Neuronal stem cell (in vitro differentiated cells): ENCODE measurements around the gene SLC7A11.

ENCODE experiments used
- DNase-seq: peaks from one replicate; pipeline ENCODE4 v3.0.0-alpha.2; 2013; ENCODE audit warnings: low spot score
- H2AFZ ChIP-seq: one replicate; pipeline ENCODE4 v1.6.1; 2013; ENCODE audit warnings: mild to moderate bottlenecking, low read length, inconsistent platforms
- H2AK5ac ChIP-seq: 2 replicates; pipeline ENCODE4 v1.6.1; 2013; ENCODE audit warnings: low read depth, mild to moderate bottlenecking, inconsistent platforms, low read length, moderate library complexity, mixed read lengths
- H2BK120ac ChIP-seq: 2 replicates; pipeline ENCODE4 v1.6.1; 2013; ENCODE audit warnings: low read depth, mild to moderate bottlenecking, inconsistent platforms, low read length, moderate library complexity, mixed read lengths
- H2BK12ac ChIP-seq: one replicate; pipeline ENCODE4 v1.6.1; 2013; ENCODE audit warnings: low read length, inconsistent platforms
- H2BK15ac ChIP-seq: 2 replicates; pipeline ENCODE4 v1.6.1; 2013; ENCODE audit warnings: mild to moderate bottlenecking, low read length, inconsistent platforms, mixed read lengths
- H2BK5ac ChIP-seq: one replicate; pipeline ENCODE4 v1.6.1; 2013; ENCODE audit warnings: inconsistent platforms, mild to moderate bottlenecking, low read length, moderate library complexity
- H3K14ac ChIP-seq: one replicate; pipeline ENCODE4 v1.6.1; 2013; ENCODE audit warnings: low read length, inconsistent platforms
- H3K18ac ChIP-seq: 2 replicates; pipeline ENCODE4 v1.6.1; 2013; ENCODE audit warnings: low read length, inconsistent platforms
- H3K23ac ChIP-seq: 2 replicates; pipeline ENCODE4 v1.6.1; 2013; ENCODE audit warnings: low read depth, mild to moderate bottlenecking, mixed read lengths, low read length, inconsistent platforms; ENCODE audit not compliant: poor library complexity
- H3K27ac ChIP-seq: replicated peaks from 3 replicates; pipeline ENCODE4 v1.5.1; 2013; ENCODE audit warnings: low read length, inconsistent platforms
- H3K27me3 ChIP-seq, 3 experiments: 2 replicates each; pipeline ENCODE4 v1.6.1; 2013; ENCODE audit warnings: low read length in 3 of 3, mild to moderate bottlenecking in 2 of 3, inconsistent platforms in 1 of 3, low read depth in 1 of 3, mixed read lengths in 1 of 3, moderate library complexity in 1 of 3; ENCODE audit not compliant: control insufficient read depth in 3 of 3, insufficient read depth in 3 of 3
- H3K36me3 ChIP-seq, 2 donors: replicated peaks in 1 of 2; 2 replicates each; pipeline ENCODE4 v1.6.1; 2013; ENCODE audit warnings: low read length in 2 of 2; ENCODE audit not compliant: control insufficient read depth in 2 of 2, insufficient read depth in 2 of 2
- H3K4ac ChIP-seq: 2 replicates; pipeline ENCODE4 v1.6.1; 2013; ENCODE audit warnings: inconsistent platforms, mild to moderate bottlenecking, low read length, moderate library complexity
- H3K4me1 ChIP-seq, 2 donors: 1 replicate in 1 of 2; 2 replicates in 1 of 2; pipeline ENCODE4 v1.6.1; 2013; ENCODE audit warnings: low read length in 2 of 2, low read depth in 1 of 2; ENCODE audit not compliant: control insufficient read depth in 2 of 2, insufficient read depth in 1 of 2
- H3K4me2 ChIP-seq: one replicate; pipeline ENCODE4 v1.6.1; 2013; ENCODE audit warnings: mild to moderate bottlenecking, low read length, inconsistent platforms; ENCODE audit not compliant: insufficient read depth, poor library complexity, severe bottlenecking
- H3K4me3 ChIP-seq, 2 donors: 2 replicates each; pipeline ENCODE4 v1.5.1; 2013; ENCODE audit warnings: low read length in 2 of 2, mild to moderate bottlenecking in 2 of 2, inconsistent platforms in 1 of 2, moderate library complexity in 1 of 2
- H3K79me1 ChIP-seq: one replicate; pipeline ENCODE4 v1.6.1; 2013; ENCODE audit warnings: low read depth, mild to moderate bottlenecking, inconsistent platforms, low read length, moderate library complexity
- H3K9ac ChIP-seq: one replicate; pipeline ENCODE4 v1.6.1; 2013; ENCODE audit warnings: mild to moderate bottlenecking, low read depth, low read length, inconsistent platforms; ENCODE audit not compliant: poor library complexity
- H3K9me3 ChIP-seq, 2 donors: replicated peaks in 1 of 2; 2 replicates each; pipeline versions ENCODE3 to v1.6.1; 2013; ENCODE audit warnings: low read length in 2 of 2, mild to moderate bottlenecking in 2 of 2, inconsistent platforms in 1 of 2, low read depth in 1 of 2, mixed read lengths in 1 of 2, moderate library complexity in 1 of 2; ENCODE audit not compliant: control insufficient read depth in 2 of 2, insufficient read depth in 1 of 2
- H4K8ac ChIP-seq: one replicate; pipeline ENCODE4 v1.6.1; 2013; ENCODE audit warnings: low read depth, mild to moderate bottlenecking, inconsistent platforms, low read length, moderate library complexity
- H4K91ac ChIP-seq: one replicate; pipeline ENCODE4 v1.6.1; 2013; ENCODE audit warnings: low read length, low read depth, mild to moderate bottlenecking, inconsistent platforms; ENCODE audit not compliant: poor library complexity
- WGBS, 2 donors: extraction: QIAGEN DNeasy Blood & Tissue Kit; methylation state at CpG; one replicate each; pipeline ENCODE4 v1.1.7; 2013; ENCODE audit warnings: missing lambda C conversion rate in 2 of 2, mixed read lengths in 1 of 2; ENCODE audit not compliant: insufficient read length in 2 of 2, insufficient replicate concordance in 1 of 2; ENCODE audit errors: extremely low coverage in 2 of 2; 5-methylcytosine and 5-hydroxymethylcytosine counted together

The SLC7A11 gene

DNA sequence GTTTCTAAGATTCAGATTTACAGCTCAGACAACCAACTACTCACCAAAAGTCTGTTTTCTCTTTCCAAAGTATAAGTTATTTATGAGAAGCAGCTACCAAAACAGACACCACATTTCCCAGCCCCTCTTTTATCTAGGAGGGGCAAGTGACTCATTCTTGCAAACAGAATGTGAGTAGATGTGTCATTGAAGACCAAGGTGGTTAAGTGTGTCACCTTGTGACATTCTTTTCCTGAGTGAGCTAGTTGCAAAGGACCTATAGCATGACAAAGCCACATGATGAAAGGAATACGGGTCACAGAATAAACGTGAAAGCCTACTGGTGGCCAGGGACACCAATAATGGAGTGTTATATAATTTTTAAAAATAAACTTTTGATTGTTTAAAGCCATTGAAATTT lies 50.0 kb downstream of the SLC7A11 start:
- Histone ChIP-seq H3K4me2 (no peak overlapping the region), H3K4me3 (no peak overlapping the region), H2AFZ (no peak overlapping the region), H3K4ac (no peak overlapping the region), H3K9me3 (no peaks in the 10 kb centered on the region), H3K23ac (no peak overlapping the region), H2BK12ac (no peak overlapping the region), H3K36me3 (no peaks in the 10 kb centered on the region), H2BK120ac (no peak overlapping the region), H3K27me3 (no peaks in the 10 kb centered on the region), H3K18ac (no peak overlapping the region), H2BK5ac (no peak overlapping the region), H3K14ac (no peak overlapping the region), H4K91ac (no peak overlapping the region), H4K8ac (no peak overlapping the region), H3K79me1 (no peaks in the 10 kb centered on the region), H2AK5ac (no peak overlapping the region), H3K27ac (no peak overlapping the region), H3K4me1 (peaks cover 0 to 6% of the 10 kb centered on the region in 2 donors), H3K9ac (no peak overlapping the region), H2BK15ac (no peak overlapping the region)
- no CpG with 5 or more reads among the region's 2 CpGs for WGBS, 2 donors
- no peak for DNase-seq

DNA sequence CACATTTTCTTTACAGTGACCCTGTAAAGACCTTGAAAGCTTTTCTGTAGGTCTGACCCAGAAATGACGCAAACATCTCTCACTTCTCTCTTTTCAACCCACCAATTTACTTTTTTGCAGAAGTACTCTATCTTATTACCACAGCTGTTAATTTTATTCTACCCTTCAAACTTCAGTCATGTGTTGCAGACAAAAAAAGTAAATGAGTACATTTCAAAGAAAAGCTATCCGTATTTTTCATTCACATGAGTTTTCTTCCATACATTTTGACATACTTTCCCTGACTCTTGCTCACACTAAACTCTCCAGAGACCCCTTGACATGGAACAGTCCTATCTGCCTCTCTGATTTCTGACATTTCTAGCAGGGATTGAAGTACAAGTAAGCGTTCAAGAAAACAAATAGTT lies 51.7 kb downstream of the SLC7A11 start:
- Histone ChIP-seq H3K4me1 (peaks cover 7 to 10% of the 10 kb centered on the region in 2 donors), H2BK120ac (no peak overlapping the region), H3K27ac (no peak overlapping the region), H3K79me1 (no peaks in the 10 kb centered on the region), H2BK12ac (no peak overlapping the region), H3K23ac (no peak overlapping the region), H3K9me3 (no peaks in the 10 kb centered on the region), H2AFZ (no peak overlapping the region), H3K27me3 (no peaks in the 10 kb centered on the region), H3K9ac (no peak overlapping the region), H3K4me3 (no peak overlapping the region), H2BK5ac (no peak overlapping the region), H3K18ac (no peak overlapping the region), H2BK15ac (no peak overlapping the region), H3K4me2 (no peak overlapping the region), H3K36me3 (no peaks in the 10 kb centered on the region), H4K8ac (no peak overlapping the region), H4K91ac (no peak overlapping the region), H3K14ac (no peak overlapping the region), H3K4ac (no peak overlapping the region), H2AK5ac (no peak overlapping the region)
- DNase-seq: no peak
- no CpG with 5 or more reads among the region's 3 CpGs for WGBS, 2 donors

DNA sequence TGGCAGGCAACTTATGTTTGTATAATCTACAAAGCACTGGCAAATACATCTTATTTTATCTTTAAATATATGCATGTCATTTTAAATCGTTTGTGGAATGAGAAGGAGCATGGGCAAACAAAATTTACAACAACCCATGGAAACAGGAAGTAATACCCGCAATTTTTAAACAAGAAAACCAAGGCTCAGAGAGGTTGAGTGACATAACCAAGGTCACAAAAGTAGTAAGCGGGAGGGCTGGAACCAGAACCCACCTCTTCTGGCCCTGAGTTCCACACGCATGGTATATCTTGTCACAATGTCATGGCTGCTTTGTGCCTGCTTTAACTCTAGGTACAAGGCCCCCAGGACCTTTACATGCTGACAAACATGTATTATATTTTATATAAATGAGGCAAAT lies 52.9 kb downstream of the SLC7A11 start:
- H3K27ac ChIP-seq: no peak overlapping the region
- H4K8ac ChIP-seq: no peak overlapping the region

DNA sequence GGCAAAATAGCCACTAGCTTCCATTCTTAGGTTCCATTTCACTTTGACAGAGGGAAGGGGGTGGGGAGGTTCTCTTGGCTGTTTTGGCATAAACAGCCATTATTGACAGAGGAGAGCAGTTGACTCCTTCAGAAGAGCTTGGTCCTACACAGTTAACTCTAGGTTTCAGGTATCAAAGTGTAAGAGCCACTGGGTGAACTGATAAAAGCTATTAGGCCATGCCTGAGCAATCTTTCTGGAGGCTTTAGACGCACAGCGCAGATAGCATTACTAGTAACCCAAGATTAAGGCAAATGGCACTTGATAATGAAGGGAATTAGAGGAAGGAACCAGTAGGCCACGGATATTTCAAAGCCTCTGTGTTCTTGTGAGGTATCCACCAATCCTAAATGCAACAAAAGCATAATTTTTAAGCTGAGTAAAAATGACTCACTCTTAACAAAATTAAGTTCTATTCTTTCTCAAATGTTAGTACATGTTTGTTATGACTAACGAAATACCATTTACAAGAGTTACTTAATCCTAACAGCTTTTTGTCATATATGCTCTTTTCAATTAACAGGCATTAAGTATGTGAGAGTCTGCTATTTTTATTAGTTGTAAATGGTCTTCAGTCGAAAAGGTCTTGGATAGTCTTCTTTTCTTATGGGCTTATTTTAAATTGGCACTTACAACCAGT lies 53.6 kb downstream of the SLC7A11 start:
- H2BK12ac ChIP-seq: no peak overlapping the region
- no peak overlapping the region for H3K14ac ChIP-seq
- no peak overlapping the region for H2BK15ac ChIP-seq
- H2AK5ac ChIP-seq: no peak overlapping the region
- peaks cover 7 to 10% of the 10 kb centered on the region in 2 donors for H3K4me1 ChIP-seq
- no peak overlapping the region for H2BK5ac ChIP-seq
- no peak overlapping the region for H2AFZ ChIP-seq
- H4K8ac ChIP-seq: no peak overlapping the region
- H2BK120ac ChIP-seq: no peak overlapping the region
- H3K4me3 ChIP-seq: no peak overlapping the region
- H3K9me3 ChIP-seq: no peaks in the 10 kb centered on the region
- H3K36me3 ChIP-seq: no peaks in the 10 kb centered on the region
- H4K91ac ChIP-seq: no peak overlapping the region
- H3K4ac ChIP-seq: no peak overlapping the region
- H3K4me2 ChIP-seq: no peak overlapping the region
- no peak overlapping the region for H3K9ac ChIP-seq
- no CpG with 5 or more reads among the region's 5 CpGs for WGBS, 2 donors
- H3K23ac ChIP-seq: no peak overlapping the region
- no peaks in the 10 kb centered on the region for H3K27me3 ChIP-seq
- H3K79me1 ChIP-seq: no peaks in the 10 kb centered on the region
- DNase-seq: no peak
- H3K18ac ChIP-seq: no peak overlapping the region
- no peak overlapping the region for H3K27ac ChIP-seq

More for the DNA sequence above, 52.9 kb downstream of the SLC7A11 start:
- H3K36me3 ChIP-seq: no peaks in the 10 kb centered on the region
- no peak overlapping the region for H3K9ac ChIP-seq
- H3K4me1 ChIP-seq: peaks cover 7 to 10% of the 10 kb centered on the region in 2 donors
- no peak overlapping the region for H3K4me2 ChIP-seq
- no peak overlapping the region for H2BK12ac ChIP-seq
- no peak overlapping the region for H2BK15ac ChIP-seq
- no CpG with 5 or more reads among the region's 4 CpGs for WGBS, 2 donors
- H2BK120ac ChIP-seq: no peak overlapping the region
- H3K18ac ChIP-seq: no peak overlapping the region
- H3K79me1 ChIP-seq: no peaks in the 10 kb centered on the region
- no peak overlapping the region for H3K4me3 ChIP-seq
- no peaks in the 10 kb centered on the region for H3K27me3 ChIP-seq
- H3K9me3 ChIP-seq: no peaks in the 10 kb centered on the region
- DNase-seq: no peak
- H3K4ac ChIP-seq: no peak overlapping the region
- no peak overlapping the region for H2AFZ ChIP-seq
- no peak overlapping the region for H3K14ac ChIP-seq
- no peak overlapping the region for H4K91ac ChIP-seq
- no peak overlapping the region for H2AK5ac ChIP-seq
- H3K23ac ChIP-seq: no peak overlapping the region
- H2BK5ac ChIP-seq: no peak overlapping the region
